Testis (tissue), 3 donors: Measurements from ENCODE around the gene OR6C68. TPM values are rescaled to one million over a fixed set of nuclear protein-coding genes. Genes with fewer than 3 reads are reported as not detected.
"Not testable (repeated sequence)": the region's sequence is repeated elsewhere in the genome, so short reads cannot be mapped to it uniquely, and the experiment has no call there.

Source experiments
- DNase-seq: peaks from one replicate; pipeline ENCODE4 v3.0.0-alpha.2; 2019
- H3K27ac ChIP-seq, 2 donors: fragments of 200-600 bp; sonication (generic); one replicate each; pipeline ENCODE4 v1.5.1; 2019
- H3K27me3 ChIP-seq: fragments of 200-600 bp; sonication (generic); one replicate; pipeline ENCODE4 v1.5.1; 2019
- H3K36me3 ChIP-seq: fragments of 200-600 bp; sonication (generic); one replicate; pipeline ENCODE4 v1.5.1; 2017; ENCODE audit warnings: low read depth; ENCODE audit errors: missing control alignments
- H3K4me1 ChIP-seq: fragments of 200-600 bp; sonication (generic); one replicate; pipeline ENCODE4 v1.5.1; 2019
- H3K4me3 ChIP-seq, 2 donors: fragments of 200-600 bp; sonication (generic); one replicate each; pipeline ENCODE4 v1.5.1; 2017 to 2019
- H3K9me3 ChIP-seq: fragments of 200-600 bp; sonication (generic); one replicate; pipeline ENCODE4 v1.5.1; 2017
- CTCF ChIP-seq, 3 experiments: fragments of 450-650 bp in 2 of 3; fragments of 200-600 bp in 1 of 3; sonication (generic) in 1 of 3; IDR thresholded peaks; one replicate each; pipeline ENCODE4 v1.5.1; 2016 to 2019; ENCODE audit warnings: antibody characterized with exemption in 3 of 3, mild to moderate bottlenecking in 2 of 3, moderate library complexity in 1 of 3
- POLR2A ChIP-seq: fragments of 450-650 bp; IDR thresholded peaks from one replicate; pipeline ENCODE4 v1.6.1; 2017; ENCODE audit warnings: antibody characterized with exemption, mild to moderate bottlenecking, moderate library complexity
- WGBS, 2 donors: methylation state at CpG; one replicate each; pipeline ENCODE4 v1.1.5; 2018; 5-methylcytosine and 5-hydroxymethylcytosine counted together
- intact Hi-C: fragments of 100-400 bp; cut with DNase I; formaldehyde crosslinking; loops from one replicate; pipeline ENCODE4 v1.15.1; 2023; ENCODE audit warnings: low total_unique reads
- polyA plus RNA-seq: library from polyadenylated mRNA; stranded (reverse); fragments of 350-450 nt; fragmentation: Illumina TruSeq; extraction: RNeasy Lipid Tissue Mini Kit (QIAGEN cat#74804); gene quantifications from one replicate; pipeline ENCODE4 v1.2.3, GENCODE V29; 2014; ENCODE audit warnings: low read depth, low replicate concordance; ENCODE audit not compliant: insufficient read depth
- total RNA-seq, 2 donors: library from RNA; depleted of rRNA; stranded (reverse); fragments of >200 nt; gene quantifications; one replicate each; pipeline ENCODE4 v1.2.3, GENCODE V29; 2016

Gene OR6C68
- total and polyA plus RNA-seq, 3 donors from 2014 or later = not detected

DNA sequence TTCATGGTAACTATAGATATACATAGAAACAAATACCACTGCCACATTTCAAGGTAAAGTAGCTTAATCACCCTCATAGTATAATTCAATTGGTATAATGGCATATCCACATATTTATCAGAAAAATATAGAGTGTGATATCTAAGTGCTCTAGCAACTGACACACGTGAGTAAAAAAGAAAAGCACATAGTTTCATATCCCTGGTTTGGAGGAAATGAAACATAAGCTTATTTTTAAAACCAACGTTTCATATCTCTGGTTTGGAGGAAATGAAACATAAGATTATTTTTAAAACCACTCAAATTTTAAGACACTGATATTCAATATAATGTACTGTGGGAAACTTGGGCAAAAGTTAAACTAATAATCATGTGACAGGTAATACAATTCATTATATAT lies 24.3 kb upstream of the OR6C68 start:
- no peak for DNase-seq
- H3K27ac ChIP-seq = no peak overlapping the region
- no peaks in the 10 kb centered on the region for H3K27me3 ChIP-seq
- H3K36me3 ChIP-seq = no peaks in the 10 kb centered on the region
- 37 to 38% methylated on average over 2 of the region's 2 CpGs for WGBS, 2 donors
- no peaks in the 10 kb centered on the region for H3K9me3 ChIP-seq
- intact Hi-C loops = no loop called here
- no peak for TF ChIP-seq CTCF (IDR thresholded peaks at IDR 0.05)
- TF ChIP-seq POLR2A = no peak
- no peaks in the 10 kb centered on the region for H3K4me1 ChIP-seq
- H3K4me3 ChIP-seq = no peak overlapping the region

DNA sequence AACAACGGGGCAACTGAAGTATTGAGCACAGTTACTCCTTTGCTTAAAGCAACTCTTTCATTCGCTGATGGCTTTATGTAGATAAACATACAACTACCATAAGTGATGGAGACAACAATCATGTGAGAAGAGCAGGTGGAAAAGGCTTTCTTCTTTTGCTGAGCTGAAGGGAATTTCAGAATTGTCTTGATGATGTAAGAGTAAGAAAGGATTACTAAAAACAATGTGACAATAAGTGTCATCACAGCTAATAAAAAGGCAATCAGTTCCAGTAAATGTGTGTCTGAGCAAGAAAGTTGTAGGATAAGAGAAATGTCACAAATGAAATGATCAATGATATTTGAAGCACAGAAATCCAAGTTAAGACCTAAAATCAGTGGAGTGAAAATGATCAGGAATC lies 22.9 kb upstream of the OR6C68 start:
- no peaks in the 10 kb centered on the region for H3K27me3 ChIP-seq
- no peak for DNase-seq
- no peak for TF ChIP-seq CTCF (IDR thresholded peaks at IDR 0.05)
- no peak for TF ChIP-seq POLR2A
- no peak overlapping the region for H3K27ac ChIP-seq
- no peak overlapping the region for H3K4me3 ChIP-seq
- intact Hi-C loops = no loop called here
- no peaks in the 10 kb centered on the region for H3K9me3 ChIP-seq
- H3K36me3 ChIP-seq = no peaks in the 10 kb centered on the region
- no peaks in the 10 kb centered on the region for H3K4me1 ChIP-seq
- 80% methylated on average over 2 of the region's 2 CpGs for WGBS, 2 donors

- Histone ChIP-seq H3K4me3 (no peak within 1 kb of the TSS), H3K36me3 (no peaks in the 10 kb centered on the region), H3K4me1 (no peaks in the 10 kb centered on the region), H3K9me3 (no peaks in the 10 kb centered on the region), H3K27me3 (no peaks in the 10 kb centered on the region), H3K27ac (no peak within 1 kb of the TSS)
- TF ChIP-seq POLR2A (no peak), CTCF (IDR thresholded peaks at IDR 0.05) (no peak)
- no peak for DNase-seq
- WGBS, 2 donors = 84 to 85% methylated on average over 3 of the region's 3 CpGs
- intact Hi-C loops = no loop called here
Observed at GRCh38 chr12:55470088-55470829, 21.9 kb upstream of the OR6C68 start, which contains the start of gene OR6C70. TSS of gene OR6C70 (minus strand) at chr12:55470138. CDS start at chr12:55470138, 0 bp downstream.

- Histone ChIP-seq H3K4me1 (no peaks in the 10 kb centered on the region), H3K27me3 (no peaks in the 10 kb centered on the region), H3K36me3 (no peaks in the 10 kb centered on the region), H3K27ac (no peak overlapping the region), H3K9me3 (no peaks in the 10 kb centered on the region), H3K4me3 (no peak overlapping the region)
- TF ChIP-seq POLR2A (no peak), CTCF (IDR thresholded peaks at IDR 0.05) (no peak)
- no peak for DNase-seq
- WGBS, 2 donors = 86 to 90% methylated on average over 1 of the region's 1 CpG
- intact Hi-C loops = no loop called here
Observed at GRCh38 chr12:55472264-55472663, 19.9 kb upstream of the OR6C68 start.

DNA sequence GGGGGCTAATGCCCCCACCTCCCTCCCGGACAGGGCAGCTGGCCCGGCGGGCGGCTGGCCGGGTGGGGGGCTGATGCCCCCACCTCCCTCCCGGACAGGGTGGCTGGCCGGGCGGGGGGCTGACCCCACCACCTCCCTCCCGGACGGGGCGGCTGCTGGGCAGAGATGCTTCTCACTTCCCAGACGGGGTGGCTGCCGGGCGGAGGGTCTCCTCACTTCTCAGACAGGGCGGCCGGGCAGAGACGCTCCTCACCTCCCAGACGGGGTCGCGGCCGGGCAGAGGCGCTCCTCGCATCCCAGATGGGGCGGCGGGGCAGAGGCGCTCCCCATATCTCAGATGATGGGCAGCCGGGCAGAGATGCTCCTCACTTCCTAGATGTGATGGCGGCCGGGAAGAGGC lies 13.0 kb upstream of the OR6C68 start:
- H3K9me3 ChIP-seq, DNase-seq, H3K4me3 ChIP-seq, H3K27me3 ChIP-seq, H3K27ac ChIP-seq, H3K4me1 ChIP-seq, H3K36me3 ChIP-seq, intact Hi-C loops: not testable (repeated sequence)
- WGBS, 2 donors = 95% methylated on average over 19 of the region's 29 CpGs; no CpG with 5 or more reads in 1 of the 2 donors

DNA sequence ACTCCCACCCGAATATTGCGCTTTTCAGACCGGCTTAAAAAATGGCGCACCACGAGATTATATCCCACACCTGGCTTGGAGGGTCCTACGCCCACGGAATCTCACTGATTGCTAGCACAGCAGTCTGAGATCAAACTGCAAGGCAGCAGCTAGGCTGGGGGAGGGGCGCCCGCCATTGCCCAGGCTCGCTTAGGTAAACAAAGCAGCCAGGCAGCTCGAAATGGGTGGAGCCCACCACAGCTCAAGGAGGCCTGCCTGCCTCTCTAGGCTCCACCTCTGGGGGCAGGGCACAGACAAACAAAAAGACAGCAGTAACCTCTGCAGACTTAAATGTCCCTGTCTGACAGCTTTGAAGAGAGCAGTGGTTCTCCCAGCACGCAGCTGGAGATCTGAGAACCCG lies 7.9 kb upstream of the OR6C68 start:
- H3K27ac ChIP-seq, H3K4me1 ChIP-seq, intact Hi-C loops, H3K27me3 ChIP-seq, H3K36me3 ChIP-seq, H3K4me3 ChIP-seq, DNase-seq, H3K9me3 ChIP-seq: not testable (repeated sequence)
- WGBS, 2 donors = 76 to 87% methylated on average over 8 to 13 of the region's 13 CpGs
